ENCODE results near the gene DLD.

DNA sequence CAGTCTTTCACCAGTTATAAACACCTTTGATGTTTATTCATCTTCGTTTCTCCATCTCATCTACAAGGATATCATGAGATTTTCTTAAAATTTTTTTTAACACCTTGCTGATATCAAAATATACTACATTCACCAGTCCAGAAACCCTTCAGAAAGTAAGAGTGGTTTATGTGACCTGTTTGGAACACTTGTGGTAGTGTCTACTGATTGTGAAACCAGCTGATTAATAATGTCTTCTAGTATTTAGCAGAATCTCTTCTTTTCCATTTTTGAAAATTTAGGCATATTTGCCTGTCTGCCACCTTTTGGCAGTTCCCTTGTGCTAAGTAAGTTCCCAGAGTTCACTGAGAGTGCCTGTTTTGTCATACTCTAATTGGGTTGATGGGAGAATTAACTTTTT, 18.5 kb downstream of the DLD start:
- TF ChIP-seq, protein P1, sequence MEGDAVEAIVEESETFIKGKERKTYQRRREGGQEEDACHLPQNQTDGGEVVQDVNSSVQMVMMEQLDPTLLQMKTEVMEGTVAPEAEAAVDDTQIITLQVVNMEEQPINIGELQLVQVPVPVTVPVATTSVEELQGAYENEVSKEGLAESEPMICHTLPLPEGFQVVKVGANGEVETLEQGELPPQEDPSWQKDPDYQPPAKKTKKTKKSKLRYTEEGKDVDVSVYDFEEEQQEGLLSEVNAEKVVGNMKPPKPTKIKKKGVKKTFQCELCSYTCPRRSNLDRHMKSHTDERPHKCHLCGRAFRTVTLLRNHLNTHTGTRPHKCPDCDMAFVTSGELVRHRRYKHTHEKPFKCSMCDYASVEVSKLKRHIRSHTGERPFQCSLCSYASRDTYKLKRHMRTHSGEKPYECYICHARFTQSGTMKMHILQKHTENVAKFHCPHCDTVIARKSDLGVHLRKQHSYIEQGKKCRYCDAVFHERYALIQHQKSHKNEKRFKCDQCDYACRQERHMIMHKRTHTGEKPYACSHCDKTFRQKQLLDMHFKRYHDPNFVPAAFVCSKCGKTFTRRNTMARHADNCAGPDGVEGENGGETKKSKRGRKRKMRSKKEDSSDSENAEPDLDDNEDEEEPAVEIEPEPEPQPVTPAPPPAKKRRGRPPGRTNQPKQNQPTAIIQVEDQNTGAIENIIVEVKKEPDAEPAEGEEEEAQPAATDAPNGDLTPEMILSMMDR (IDR thresholded peaks at IDR 0.05; ENCODE audit: poor library complexity): no peak
- no peak for TF ChIP-seq EZH2 (IDR thresholded peaks at IDR 0.05; ENCODE audit: borderline replicate concordance)
